C4-2B (cell line): ENCODE results near the gene ZDBF2.

ENCODE experiments used
- ZFX ChIP-seq: fragments of 450-650 bp; IDR thresholded peaks from 2 replicates; pipeline ENCODE4 v1.6.1; 2017
- TF ChIP-seq, protein P1 (sequence below): fragments of 450-650 bp; conservative IDR thresholded peaks from 2 replicates; pipeline ENCODE4 v1.5.1; 2017; ENCODE audit warnings: mild to moderate bottlenecking

DNA sequence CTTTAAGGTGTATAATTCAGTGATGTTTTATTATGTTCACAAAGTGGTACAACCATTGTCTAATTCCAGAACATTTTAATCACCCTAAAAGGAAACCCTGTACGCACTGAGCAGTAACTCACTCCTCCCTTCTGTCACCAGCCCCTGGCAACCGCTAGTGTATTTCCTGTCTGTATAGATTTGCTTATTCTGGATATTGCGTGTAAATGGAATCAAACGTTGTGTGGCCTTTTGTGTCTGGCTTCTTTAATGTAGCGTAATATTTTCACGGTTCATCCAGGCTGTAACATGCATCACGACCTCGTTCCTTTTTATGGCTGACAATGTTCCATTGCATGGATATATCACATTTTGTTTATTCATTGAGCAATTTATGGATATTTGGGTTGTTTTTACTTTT, 8.3 kb downstream of the ZDBF2 start:
- TF ChIP-seq, protein P1, sequence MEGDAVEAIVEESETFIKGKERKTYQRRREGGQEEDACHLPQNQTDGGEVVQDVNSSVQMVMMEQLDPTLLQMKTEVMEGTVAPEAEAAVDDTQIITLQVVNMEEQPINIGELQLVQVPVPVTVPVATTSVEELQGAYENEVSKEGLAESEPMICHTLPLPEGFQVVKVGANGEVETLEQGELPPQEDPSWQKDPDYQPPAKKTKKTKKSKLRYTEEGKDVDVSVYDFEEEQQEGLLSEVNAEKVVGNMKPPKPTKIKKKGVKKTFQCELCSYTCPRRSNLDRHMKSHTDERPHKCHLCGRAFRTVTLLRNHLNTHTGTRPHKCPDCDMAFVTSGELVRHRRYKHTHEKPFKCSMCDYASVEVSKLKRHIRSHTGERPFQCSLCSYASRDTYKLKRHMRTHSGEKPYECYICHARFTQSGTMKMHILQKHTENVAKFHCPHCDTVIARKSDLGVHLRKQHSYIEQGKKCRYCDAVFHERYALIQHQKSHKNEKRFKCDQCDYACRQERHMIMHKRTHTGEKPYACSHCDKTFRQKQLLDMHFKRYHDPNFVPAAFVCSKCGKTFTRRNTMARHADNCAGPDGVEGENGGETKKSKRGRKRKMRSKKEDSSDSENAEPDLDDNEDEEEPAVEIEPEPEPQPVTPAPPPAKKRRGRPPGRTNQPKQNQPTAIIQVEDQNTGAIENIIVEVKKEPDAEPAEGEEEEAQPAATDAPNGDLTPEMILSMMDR, result no peak
- TF ChIP-seq ZFX, result no peak
